NCI-H1105 (cell line): ENCODE data around the gene GPR37L1.
"Not testable (repeated sequence)": the region's sequence is repeated elsewhere in the genome, so short reads cannot be mapped to it uniquely, and the experiment has no call there.

Experiments used
- DNase-seq: peaks from one replicate; lab custom pipeline; 2025; lab: John Stamatoyannopoulos, UW

GPR37L1 gene

DNA sequence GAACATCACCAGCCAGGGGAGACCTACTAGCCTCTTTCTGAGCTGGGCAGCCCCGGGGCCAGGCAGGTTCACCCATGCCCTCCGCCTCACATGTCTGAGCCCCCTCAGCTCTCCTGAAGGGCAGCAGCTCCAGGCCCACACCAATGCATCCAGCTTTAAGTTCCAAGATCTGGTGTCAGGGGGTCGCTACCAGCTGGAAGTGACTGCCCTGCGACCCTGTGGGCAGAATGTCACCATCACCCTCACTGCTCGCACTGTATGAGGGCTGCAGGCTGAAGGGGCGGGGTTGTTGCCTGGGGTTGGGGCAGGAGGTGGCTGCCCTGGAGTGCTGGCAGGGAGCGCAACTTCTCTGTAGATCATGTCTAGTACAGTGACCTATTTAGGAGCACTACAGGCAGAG, 46.1 kb downstream of the GPR37L1 start:
- no peak for DNase-seq

DNA sequence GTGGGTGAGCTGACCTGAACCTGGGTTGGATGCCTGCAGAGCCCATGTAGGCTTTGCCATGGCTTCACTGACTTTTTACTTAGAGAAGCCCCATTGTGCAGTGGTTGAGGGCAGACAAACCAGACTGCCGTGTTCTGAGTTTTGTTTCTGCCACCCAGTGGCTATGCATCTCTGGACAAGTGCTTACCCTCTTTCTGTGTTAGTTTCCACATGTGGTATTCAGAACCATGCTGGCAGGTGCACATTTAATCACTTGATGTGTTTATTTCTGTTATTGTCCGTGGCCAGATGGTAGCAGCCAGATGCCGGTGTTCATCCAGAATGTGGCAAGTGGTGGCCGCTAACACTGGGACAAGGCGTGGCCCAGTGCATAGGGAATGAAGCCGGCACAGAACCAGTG, 48.0 kb downstream of the GPR37L1 start:
- DNase-seq: no peak

DNA sequence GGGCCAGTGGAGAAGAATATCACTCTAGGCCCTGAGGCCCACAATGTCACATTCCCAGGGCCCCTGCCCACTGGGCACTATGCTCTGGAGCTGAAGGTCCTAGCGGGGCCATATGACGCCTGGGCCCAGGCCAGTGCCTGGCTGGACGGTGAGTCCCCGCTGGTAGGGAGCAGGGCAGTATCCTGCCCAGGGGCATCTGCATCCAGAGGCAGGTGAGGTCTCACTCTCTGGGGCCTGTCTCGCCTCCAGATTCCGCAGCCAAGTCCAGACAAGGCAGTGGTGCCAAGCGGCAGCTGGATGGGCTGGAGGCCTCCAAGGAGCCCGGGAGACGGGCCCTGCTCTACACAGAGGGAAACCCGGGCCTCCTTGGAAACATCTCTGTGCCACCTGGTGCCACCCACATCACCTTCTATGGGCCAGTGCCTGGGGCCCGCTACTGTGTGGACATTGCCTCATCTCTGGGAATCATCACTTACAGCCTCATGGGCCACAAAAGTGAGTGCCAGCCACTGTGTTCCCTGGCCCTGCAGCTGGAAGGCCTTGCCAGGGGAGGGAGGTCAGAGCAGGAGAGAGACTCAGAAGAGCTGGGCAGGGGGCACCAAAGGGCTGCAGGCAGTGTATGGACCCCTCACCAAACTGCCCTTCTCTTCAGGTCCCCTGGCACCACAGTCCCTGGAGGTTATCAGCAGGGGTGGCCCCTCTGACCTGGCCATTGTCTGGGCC, 48.7 kb downstream of the GPR37L1 start:
- no peak for DNase-seq

DNA sequence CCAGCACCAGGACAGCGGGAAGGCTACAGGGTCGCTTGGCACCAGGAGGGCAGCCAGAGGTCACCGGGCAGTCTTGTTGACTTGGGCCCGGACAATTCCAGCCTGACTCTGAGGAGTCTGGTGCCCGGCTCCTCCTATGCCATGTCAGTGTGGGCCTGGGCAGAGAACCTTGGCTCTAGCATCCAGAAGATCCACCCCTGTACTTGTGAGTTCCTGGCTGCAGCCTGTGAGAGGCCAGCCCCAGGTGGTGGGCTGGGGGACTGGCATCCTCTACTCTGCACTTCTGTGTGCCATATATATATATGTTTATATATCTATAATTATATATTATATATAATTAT, 49.3 kb downstream of the GPR37L1 start:
- DNase-seq: no peak

GRCh38 chr1:202173993-202174392, 51.3 kb downstream of the GPR37L1 start:
- DNase-seq: no peak

DNA sequence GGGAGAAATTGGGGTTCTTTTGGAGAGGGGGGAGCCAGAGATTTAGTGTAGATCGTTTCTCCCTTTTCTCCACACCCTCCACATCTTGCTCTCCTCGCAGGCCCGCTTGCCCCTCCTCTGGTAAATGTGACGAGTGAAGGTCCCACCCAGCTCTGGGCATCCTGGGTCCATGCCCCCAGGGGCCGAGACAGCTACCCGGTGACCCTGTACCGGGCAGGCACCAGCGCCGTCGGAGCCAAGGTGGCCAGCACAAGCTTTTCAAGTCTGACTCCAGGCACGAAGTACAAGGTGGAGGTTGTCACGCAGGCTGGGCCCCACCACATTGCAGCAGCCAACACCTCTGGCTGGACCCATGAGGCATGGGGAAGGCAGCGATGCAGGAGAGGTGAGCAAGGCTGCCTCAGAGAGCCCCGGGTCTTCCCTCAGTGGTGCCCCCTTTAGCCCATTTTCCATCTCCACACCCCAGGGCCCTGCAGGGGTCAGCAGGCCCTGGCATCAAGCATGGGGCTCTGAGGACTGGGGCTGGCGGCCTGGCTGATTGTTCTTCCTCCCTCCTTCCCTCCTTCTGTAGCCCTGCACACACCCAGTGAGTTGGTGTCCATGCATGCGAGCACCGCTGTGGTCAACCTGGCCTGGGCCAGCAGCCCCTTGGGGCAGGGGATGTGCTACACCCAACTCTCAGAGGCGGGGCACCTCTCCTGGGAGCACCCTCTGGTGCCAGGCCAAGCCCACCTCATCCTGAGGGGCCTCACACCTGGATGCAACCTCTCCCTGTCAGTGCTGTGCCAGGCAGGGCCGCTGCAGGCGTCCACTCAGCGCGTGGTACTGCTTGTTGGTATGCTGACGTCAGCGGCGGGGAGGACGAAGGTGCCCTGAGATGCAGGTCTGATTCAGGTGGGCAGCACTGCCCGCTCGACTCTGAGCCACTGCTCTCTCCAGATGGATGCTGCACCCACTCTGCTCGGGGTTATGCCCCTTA, 54.5 kb downstream of the GPR37L1 start:
- DNase-seq: no peak

- DNase-seq: no peak
Observed at GRCh38 chr1:202179828-202180750, 57.4 kb downstream of the GPR37L1 start.

DNA sequence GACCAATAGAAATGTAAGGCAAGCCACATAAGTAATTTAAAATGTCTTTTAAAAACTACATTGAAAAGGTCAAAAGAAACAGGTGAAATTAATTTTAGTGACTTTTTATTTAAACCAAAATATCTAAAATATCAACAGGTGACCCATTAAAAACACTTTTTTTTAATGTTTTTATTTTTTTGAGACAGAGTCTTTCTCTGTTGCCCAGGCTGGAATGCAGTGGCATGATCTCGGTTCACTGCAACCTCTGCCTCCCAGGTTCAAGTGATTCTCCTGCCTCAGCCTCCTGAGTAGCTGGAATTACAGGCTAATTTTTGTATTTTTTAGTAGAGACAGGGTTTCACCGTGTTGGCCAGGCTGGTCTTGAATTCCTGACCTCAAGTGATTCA, 58.0 kb downstream of the GPR37L1 start:
- DNase-seq: not testable (repeated sequence)

GRCh38 chr1:202181586-202181985, 58.9 kb downstream of the GPR37L1 start:
- no peak for DNase-seq

DNA sequence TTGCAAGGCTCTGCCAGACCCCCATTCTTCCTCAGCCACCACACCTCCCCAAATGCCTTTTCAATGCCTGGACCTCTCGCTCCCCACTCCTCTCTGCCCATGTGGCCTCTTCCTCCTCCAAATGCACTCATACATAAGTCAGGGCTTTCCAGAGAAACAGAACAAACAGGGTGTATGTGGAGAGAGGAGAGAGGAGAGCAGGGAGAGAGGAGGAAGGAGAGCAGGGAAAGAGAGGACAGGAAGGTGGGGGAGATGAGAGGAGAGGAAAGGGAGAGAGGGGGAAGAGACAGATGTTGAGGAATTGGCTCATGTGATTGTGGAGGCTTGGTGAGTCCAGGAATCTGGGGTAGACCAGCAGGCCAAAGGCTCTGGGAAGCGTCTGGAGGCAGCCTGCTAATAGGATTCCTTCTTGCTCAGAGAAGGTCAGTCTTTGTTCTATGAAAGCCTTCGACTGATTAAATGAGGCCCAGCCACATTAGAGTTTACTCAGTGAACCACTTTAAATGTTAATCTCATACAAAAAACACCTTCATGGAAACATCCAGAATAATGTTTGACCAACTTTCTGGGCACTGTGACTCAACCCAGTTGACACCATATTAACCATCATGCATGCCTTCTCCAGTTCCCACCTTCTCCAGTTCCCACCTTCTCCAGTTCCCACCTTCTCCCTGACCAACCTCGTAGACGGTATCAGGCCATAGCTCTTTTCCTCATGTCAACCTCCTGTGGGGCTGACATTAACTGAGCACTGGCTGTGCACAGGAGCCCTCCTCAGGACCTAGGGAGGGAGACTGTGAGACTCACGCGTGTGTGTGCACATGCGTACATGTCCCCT, 59.5 kb downstream of the GPR37L1 start:
- DNase-seq: no peak
